CD14-positive monocyte (primary cell): ENCODE results near the gene PLEKHM2. TPM values are rescaled to one million over a fixed set of nuclear protein-coding genes. Genes with fewer than 3 reads are reported as not detected.

Source experiments
- DNase-seq, 3 donors: peaks; one replicate each; pipeline ENCODE4 v3.0.0-alpha.2; 2011 to 2022
- H2AFZ ChIP-seq: 2 replicates; pipeline ENCODE4 v1.6.0; 2012; ENCODE audit warnings: mild to moderate bottlenecking, low read depth, low read length, inconsistent platforms; ENCODE audit not compliant: insufficient read depth, poor library complexity, severe bottlenecking
- H3K27ac ChIP-seq, 2 donors: 1 replicate in 1 of 2; 2 replicates in 1 of 2; pipeline ENCODE4 v1.5.1; 2012 to 2013; ENCODE audit warnings: low read length in 2 of 2, control low read depth in 1 of 2, inconsistent platforms in 1 of 2, low read depth in 1 of 2, mild to moderate bottlenecking in 1 of 2
- H3K27me3 ChIP-seq, 2 donors: one replicate each; pipeline versions ENCODE4 v1.6.0 to v1.6.1; 2011 to 2013; ENCODE audit warnings: low read length in 2 of 2; ENCODE audit not compliant: control insufficient read depth in 2 of 2, insufficient read depth in 2 of 2
- H3K36me3 ChIP-seq, 2 donors: replicated peaks in 1 of 2; 1 replicate in 1 of 2; 2 replicates in 1 of 2; pipeline versions ENCODE4 v1.5.1 to v1.6.1; 2012 to 2013; ENCODE audit warnings: low read length in 2 of 2, control low read depth in 1 of 2, inconsistent platforms in 1 of 2, mild to moderate bottlenecking in 1 of 2; ENCODE audit not compliant: insufficient read depth in 2 of 2, control insufficient read depth in 1 of 2
- H3K4me1 ChIP-seq, 2 donors: 1 replicate in 1 of 2; 2 replicates in 1 of 2; pipeline versions ENCODE4 v1.5.1 to v1.6.1; 2012 to 2013; ENCODE audit warnings: low read length in 2 of 2, control low read depth in 1 of 2, inconsistent platforms in 1 of 2, mild to moderate bottlenecking in 1 of 2, moderate library complexity in 1 of 2; ENCODE audit not compliant: insufficient read depth in 2 of 2, control insufficient read depth in 1 of 2
- H3K4me2 ChIP-seq: replicated peaks from 2 replicates; pipeline ENCODE3; 2012; ENCODE audit warnings: low read length, moderate library complexity, mild to moderate bottlenecking; ENCODE audit not compliant: poor library complexity, severe bottlenecking; ENCODE audit errors: extremely low read depth
- H3K4me3 ChIP-seq, 3 experiments: fragments of 200-600 bp in 1 of 3; sonication (generic) in 1 of 3; replicated peaks in 1 of 3; 1 replicate in 2 of 3; 2 replicates in 1 of 3; pipeline ENCODE4 v1.5.1; 2011 to 2013; ENCODE audit warnings: low read length in 3 of 3, mild to moderate bottlenecking in 3 of 3, control low read depth in 2 of 3, low read depth in 2 of 3, inconsistent platforms in 1 of 3, moderate library complexity in 1 of 3
- H3K79me2 ChIP-seq: 2 replicates; pipeline ENCODE4 v1.6.0; 2012; ENCODE audit warnings: mild to moderate bottlenecking, control low read depth, inconsistent platforms, low read length, moderate library complexity; ENCODE audit not compliant: insufficient read depth
- H3K9ac ChIP-seq: 2 replicates; pipeline ENCODE4 v1.6.0; 2017; ENCODE audit warnings: low read length, mild to moderate bottlenecking; ENCODE audit not compliant: insufficient read depth, poor library complexity, severe bottlenecking
- H3K9me3 ChIP-seq, 2 donors: replicated peaks in 1 of 2; 1 replicate in 1 of 2; 2 replicates in 1 of 2; pipeline versions ENCODE4 v1.5.1 to v1.6.1; 2012 to 2013; ENCODE audit warnings: low read length in 2 of 2, control low read depth in 1 of 2; ENCODE audit not compliant: control insufficient read depth in 1 of 2, insufficient read depth in 1 of 2
- H4K20me1 ChIP-seq: 2 replicates; pipeline ENCODE4 v1.6.0; 2012; ENCODE audit warnings: mild to moderate bottlenecking, low read length, control low read depth, moderate library complexity; ENCODE audit not compliant: insufficient read depth
- H3K27ac Mint-ChIP-seq, 7 donors: one replicate each; pipeline ENCODE4 v1.8.0; 2020; ENCODE audit warnings: mild to moderate bottlenecking in 7 of 7, mixed read lengths in 7 of 7, moderate library complexity in 6 of 7, inconsistent platforms in 2 of 7
- H3K27me3 Mint-ChIP-seq, 3 donors: one replicate each; pipeline ENCODE4 v1.8.0; 2021 to 2022; ENCODE audit warnings: low read depth in 3 of 3, mild to moderate bottlenecking in 3 of 3, mixed read lengths in 3 of 3, moderate library complexity in 3 of 3, inconsistent platforms in 1 of 3
- H3K36me3 Mint-ChIP-seq, 2 donors: one replicate each; pipeline ENCODE4 v1.8.0; 2020; ENCODE audit warnings: mixed read lengths in 2 of 2, inconsistent platforms in 1 of 2, mild to moderate bottlenecking in 1 of 2
- H3K4me1 Mint-ChIP-seq: one replicate; pipeline ENCODE4 v1.8.0; 2020; ENCODE audit warnings: mild to moderate bottlenecking, mixed read lengths
- H3K4me3 Mint-ChIP-seq, 2 donors: one replicate each; pipeline ENCODE4 v1.8.0; 2020; ENCODE audit warnings: mild to moderate bottlenecking in 2 of 2, mixed read lengths in 2 of 2, moderate library complexity in 1 of 2
- H3K9me3 Mint-ChIP-seq, 7 donors: one replicate each; pipeline ENCODE4 v1.8.0; 2020 to 2022; ENCODE audit warnings: mixed read lengths in 7 of 7, mild to moderate bottlenecking in 6 of 7, moderate library complexity in 6 of 7, inconsistent platforms in 2 of 7
- CTCF ChIP-seq: fragments of 200-600 bp; IDR thresholded peaks from one replicate; pipeline ENCODE4 v1.8.0; 2022; ENCODE audit warnings: antibody characterized with exemption, mild to moderate bottlenecking
- WGBS: methylation state at CpG from one replicate; pipeline ENCODE4 v1.1.5; 2013; ENCODE audit warnings: missing lambda C conversion rate; ENCODE audit not compliant: insufficient coverage; 5-methylcytosine and 5-hydroxymethylcytosine counted together
- intact Hi-C, 2 donors: fragments of 100-400 bp; cut with micrococcal nuclease; formaldehyde crosslinking; loops; one replicate each; pipeline versions ENCODE4 v1.15.0 to v1.15.1; 2023
- polyA plus RNA-seq, 3 donors: library from polyadenylated mRNA; depleted of rRNA in 1 of 3; unstranded in 2 of 3; stranded (reverse) in 1 of 3; fragments of 300-500 nt in 2 of 3; fragments of >200 nt in 1 of 3; fragmentation: Illumina TruSeq in 2 of 3; gene quantifications; 1 replicate in 2 of 3; 2 replicates in 1 of 3; pipeline ENCODE4 v1.2.3, GENCODE V29; 2012 to 2021

PLEKHM2 gene
- polyA plus RNA-seq, 3 donors = 4.0 to 79.3 (median 5.8) TPM

DNA sequence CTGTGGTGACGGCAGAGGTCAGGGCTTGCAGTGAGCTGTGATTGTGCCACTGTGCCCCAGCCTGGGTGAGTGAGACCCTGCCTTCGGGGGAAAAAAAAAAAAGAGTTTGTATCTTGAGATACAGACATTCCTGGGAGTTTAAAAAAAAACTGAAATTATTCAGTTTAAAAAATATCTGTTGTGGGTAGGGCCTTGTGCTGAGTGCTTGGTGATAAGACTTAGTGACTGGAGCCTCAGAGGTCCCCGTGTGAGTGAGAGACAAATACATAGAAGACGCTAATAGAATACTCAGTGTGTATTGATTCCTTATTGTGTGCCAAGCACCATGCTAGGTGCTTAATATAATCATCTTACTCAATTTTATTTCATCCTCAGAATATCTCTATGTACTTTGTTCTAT is 44.2 kb upstream of the PLEKHM2 start:
- H3K4me2 ChIP-seq = no peak overlapping the region
- no peaks in the 10 kb centered on the region for H3K27me3 ChIP-seq
- no peak for TF ChIP-seq CTCF
- no peaks in the 10 kb centered on the region for H3K4me1 ChIP-seq
- Mint-ChIP-seq H3K27ac (peak overlapping the region in 2 of 7 donors; percentile 38 to 68), H3K4me3 (no peak overlapping the region), H3K4me1 (peaks cover 6% of the 10 kb centered on the region), H3K9me3 (no peaks in the 10 kb centered on the region), H3K27me3 (no peaks in the 10 kb centered on the region), H3K36me3 (peaks cover 80 to 93% of the 10 kb centered on the region in 2 donors)
- H3K36me3 ChIP-seq = peaks cover 79 to 97% of the 10 kb centered on the region in 2 donors
- no peaks in the 10 kb centered on the region for H3K79me2 ChIP-seq
- peak overlapping the region in 1 of 2 donors; percentile 48 for H3K27ac ChIP-seq
- DNase-seq = no peak
- H2AFZ ChIP-seq = no peak overlapping the region
- H3K4me3 ChIP-seq = no peak overlapping the region
- no peaks in the 10 kb centered on the region for H3K9me3 ChIP-seq
- no peak overlapping the region for H3K9ac ChIP-seq
- 82% methylated on average over 1 of the region's 4 CpGs for WGBS
- peaks cover 6% of the 10 kb centered on the region for H4K20me1 ChIP-seq
- intact Hi-C loops = no loop called here

- TF ChIP-seq CTCF = no peak
- no peaks in the 10 kb centered on the region for H3K27me3 Mint-ChIP-seq
- H4K20me1 ChIP-seq = peaks cover 6% of the 10 kb centered on the region
- no peak overlapping the region for H3K4me3 Mint-ChIP-seq
- no peaks in the 10 kb centered on the region for H3K4me1 ChIP-seq
- H3K4me1 Mint-ChIP-seq = peaks cover 6% of the 10 kb centered on the region
- intact Hi-C loops = no loop called here
- no peak overlapping the region for H3K9ac ChIP-seq
- H3K9me3 ChIP-seq = no peaks in the 10 kb centered on the region
- peak overlapping the region in 1 of 2 donors; percentile 48 for H3K27ac ChIP-seq
- no peaks in the 10 kb centered on the region for H3K79me2 ChIP-seq
- WGBS = 33% methylated on average over 3 of the region's 3 CpGs
- H3K36me3 Mint-ChIP-seq = peaks cover 81 to 93% of the 10 kb centered on the region in 2 donors
- H3K27me3 ChIP-seq = no peaks in the 10 kb centered on the region
- peaks cover 79 to 97% of the 10 kb centered on the region in 2 donors for H3K36me3 ChIP-seq
- H3K4me3 ChIP-seq = no peak overlapping the region
- no peak overlapping the region for H3K4me2 ChIP-seq
- H3K9me3 Mint-ChIP-seq = no peaks in the 10 kb centered on the region
- no peak overlapping the region for H2AFZ ChIP-seq
- no peak for DNase-seq
- peak overlapping the region in 2 of 7 donors; percentile 29 to 69 for H3K27ac Mint-ChIP-seq
Observed at GRCh38 chr1:15640667-15641066, 43.5 kb upstream of the PLEKHM2 start.
